HG02588 (cell line): ENCODE measurements around the gene SNAP47.

Source experiments
- ATAC-seq: cut with Tn5 transposase; IDR thresholded peaks from one replicate; pipeline ENCODE4 v1.9.1; 2021; ENCODE audit warnings: mild to moderate bottlenecking, moderate library complexity; ENCODE audit not compliant: unreplicated experiment

Gene SNAP47

GRCh38 chr1:227767401-227768124 lies 32.3 kb downstream of the SNAP47 start:
- no peak for ATAC-seq

- no peak for ATAC-seq
These were observed 32.8 kb downstream of the SNAP47 start for GRCh38 chr1:227768125-227768439.

DNA sequence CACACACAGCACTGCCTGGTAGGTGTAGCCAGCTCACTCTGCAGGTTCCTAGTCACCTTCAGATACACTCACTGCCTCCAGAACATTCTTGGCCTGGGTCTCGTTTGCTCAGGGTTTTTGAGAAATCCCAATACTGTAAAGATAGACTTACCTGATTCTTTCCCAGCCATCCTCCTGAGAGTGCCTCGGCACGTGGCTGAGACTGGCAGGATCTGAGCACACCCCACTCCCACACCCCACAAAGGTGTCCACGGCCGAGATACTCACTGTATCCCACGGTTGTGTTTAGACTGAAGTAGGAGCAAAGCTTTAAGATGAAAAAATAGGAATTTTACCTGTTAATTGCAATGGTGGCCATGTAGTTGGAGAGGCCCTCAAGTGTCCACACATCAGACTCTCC lies 33.4 kb downstream of the SNAP47 start:
- no peak for ATAC-seq

DNA sequence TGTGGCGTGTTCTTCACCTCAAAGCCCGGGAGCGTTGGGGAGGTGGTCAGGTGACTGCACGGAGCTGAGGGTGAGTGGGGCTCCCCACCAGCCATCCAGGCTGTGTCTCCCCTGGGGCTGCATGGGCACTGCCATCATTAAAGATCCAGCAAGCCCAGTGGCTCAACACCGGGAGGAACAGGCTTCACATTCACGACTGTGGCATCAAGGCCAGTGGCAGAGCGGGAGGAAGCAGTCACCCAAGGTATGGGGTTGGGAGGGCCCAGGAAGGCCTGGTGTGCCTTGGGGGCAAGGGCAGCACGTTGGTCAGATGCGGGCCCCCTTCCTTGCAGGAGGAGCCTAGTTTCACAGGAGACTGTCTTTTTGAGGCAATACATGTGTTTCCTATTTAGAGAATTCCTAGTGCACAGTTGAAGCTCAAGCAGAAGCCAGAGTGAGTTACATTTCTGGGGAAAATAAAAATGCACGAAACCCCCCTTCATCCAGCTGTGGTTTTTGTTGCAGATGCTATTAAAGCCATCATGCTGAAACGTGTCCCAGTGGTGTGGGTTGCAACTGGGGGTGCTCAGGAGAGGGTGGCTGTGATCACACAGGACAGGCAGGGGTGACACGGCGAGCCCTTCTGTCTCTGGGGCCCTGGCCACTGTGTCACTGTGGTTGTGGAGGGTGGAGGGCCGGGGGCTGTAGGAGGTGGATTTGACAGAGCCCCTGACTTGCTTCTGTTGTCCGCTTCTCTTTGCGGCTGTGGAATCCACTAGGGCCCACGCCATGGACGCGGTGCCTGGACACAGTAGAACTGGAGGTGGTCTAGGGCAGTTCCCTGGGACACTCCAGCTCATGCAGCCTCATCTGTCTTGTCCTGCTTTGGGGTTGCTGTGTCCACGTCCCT lies 34.1 kb downstream of the SNAP47 start:
- no peak for ATAC-seq

- ATAC-seq = no peak
These were observed 34.8 kb downstream of the SNAP47 start for GRCh38 chr1:227769936-227770494.

- ATAC-seq = no peak
These were observed 35.6 kb downstream of the SNAP47 start for GRCh38 chr1:227770812-227771211.

DNA sequence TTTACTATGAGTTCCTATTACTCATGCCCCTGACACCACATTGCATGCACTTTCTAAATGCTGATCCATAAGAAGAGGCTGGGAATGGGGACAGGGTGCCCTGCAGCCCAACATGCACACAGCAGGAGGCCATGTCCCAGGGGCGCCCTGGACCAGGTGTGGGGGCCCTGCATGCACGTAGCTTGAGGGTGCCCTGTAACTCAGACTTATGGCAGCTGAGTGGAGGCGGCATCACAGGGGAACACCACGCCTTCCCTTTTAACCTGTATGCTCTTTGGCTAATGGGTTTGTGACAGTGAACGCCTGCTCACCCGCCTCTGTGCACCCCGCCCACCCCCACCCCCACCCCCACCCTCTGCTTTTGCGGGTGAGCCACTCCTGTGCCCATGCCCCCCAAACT lies 36.1 kb downstream of the SNAP47 start:
- no peak for ATAC-seq

DNA sequence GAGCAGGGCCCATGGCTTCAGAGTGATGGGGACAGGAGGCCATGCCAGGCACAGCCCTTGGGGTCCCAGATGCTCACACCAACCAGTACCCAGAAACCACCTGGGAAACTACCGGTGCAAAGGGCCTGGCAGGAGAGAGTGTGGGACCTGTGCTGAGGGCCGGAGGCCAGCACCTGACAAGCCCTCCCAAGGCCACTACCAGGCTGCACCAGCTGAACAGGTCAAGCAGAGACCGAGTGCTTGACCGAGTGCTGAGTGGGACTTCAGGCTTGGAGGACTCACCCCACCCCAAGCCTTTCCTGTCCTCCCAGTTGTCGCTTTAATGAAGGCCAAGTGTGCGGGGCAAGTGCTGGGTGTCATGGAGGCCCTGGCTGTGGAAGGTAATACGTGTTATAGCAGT lies 36.5 kb downstream of the SNAP47 start:
- no peak for ATAC-seq

- ATAC-seq = no peak
These were observed 38.3 kb downstream of the SNAP47 start for GRCh38 chr1:227773558-227773957.

DNA sequence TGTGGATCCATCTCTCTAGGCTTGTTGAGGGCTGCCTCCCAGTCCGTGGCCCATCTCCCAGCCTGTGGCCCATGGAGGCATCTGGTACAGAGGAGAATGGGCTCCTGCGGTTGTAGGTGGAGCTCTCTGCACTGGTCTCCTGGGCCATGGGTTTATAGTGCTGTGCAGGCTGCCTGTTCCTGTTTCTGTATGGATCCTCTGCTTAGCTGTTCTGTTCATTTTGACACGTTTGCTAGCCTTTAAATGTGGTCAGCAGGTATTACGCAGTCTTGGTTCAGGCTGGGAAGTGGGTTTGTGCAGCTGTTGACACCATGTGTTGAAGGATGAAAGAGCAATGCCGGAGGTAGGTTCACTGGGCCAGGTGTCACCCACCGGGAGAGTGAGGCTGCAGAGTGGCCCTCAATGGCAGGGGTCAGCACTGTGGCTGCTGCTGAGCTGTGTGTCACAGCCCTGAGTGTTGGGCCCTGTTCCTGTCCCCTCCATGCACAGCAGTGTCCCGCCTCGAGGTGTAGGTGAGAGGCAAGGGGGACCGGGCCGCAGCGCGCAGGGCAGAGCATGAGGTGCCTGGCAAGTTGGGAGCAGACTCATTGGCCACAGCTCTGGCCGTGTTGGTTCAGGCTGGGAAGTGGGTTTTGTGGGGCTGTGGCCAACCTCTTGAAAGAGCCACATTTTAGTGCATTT lies 39.0 kb downstream of the SNAP47 start:
- no peak for ATAC-seq

- no peak for ATAC-seq
These were observed 39.8 kb downstream of the SNAP47 start for GRCh38 chr1:227774821-227775661.

GRCh38 chr1:227775841-227776240 lies 40.6 kb downstream of the SNAP47 start:
- no peak for ATAC-seq

GRCh38 chr1:227776331-227776771 lies 41.1 kb downstream of the SNAP47 start:
- ATAC-seq = no peak

DNA sequence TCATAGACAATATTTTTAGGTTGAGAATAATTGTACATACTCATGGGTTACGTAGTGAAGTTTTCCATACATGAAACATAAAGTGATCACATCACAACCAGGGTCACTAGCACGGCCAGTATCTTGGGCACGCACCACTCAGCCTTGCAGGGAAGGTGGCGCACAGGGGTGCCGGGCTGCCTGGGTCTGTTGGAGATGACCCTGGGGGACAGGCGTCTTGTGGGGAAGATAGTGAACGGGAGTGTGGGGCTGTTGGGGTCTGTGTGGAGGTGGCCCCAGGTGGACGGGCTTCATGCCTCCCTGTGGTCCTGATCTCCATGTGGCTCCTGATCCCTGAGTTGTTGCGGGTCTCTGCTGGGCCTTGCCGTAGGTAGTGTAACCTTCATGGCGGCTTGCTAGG lies 41.9 kb downstream of the SNAP47 start:
- no peak for ATAC-seq

DNA sequence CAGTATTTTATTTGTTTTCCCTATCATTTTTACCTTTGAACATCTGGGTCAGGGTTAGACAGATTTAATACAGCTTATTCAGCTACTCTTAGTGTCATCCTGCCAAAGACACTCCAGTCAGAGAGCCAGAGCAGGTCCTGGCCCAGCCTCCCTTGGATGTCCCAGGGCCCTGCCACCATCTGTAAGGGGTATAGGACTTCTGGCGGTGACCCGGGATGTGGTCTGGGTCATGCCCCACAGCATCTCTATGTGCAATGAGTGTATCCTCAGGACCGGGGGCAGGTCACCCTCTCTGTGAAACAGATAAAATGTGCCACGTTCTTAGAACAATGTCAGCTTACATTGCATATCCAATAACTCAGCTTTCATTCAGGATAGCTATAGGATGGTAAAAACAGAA lies 42.4 kb downstream of the SNAP47 start:
- no peak for ATAC-seq

GRCh38 chr1:227778401-227778947 lies 43.2 kb downstream of the SNAP47 start:
- ATAC-seq = no peak

DNA sequence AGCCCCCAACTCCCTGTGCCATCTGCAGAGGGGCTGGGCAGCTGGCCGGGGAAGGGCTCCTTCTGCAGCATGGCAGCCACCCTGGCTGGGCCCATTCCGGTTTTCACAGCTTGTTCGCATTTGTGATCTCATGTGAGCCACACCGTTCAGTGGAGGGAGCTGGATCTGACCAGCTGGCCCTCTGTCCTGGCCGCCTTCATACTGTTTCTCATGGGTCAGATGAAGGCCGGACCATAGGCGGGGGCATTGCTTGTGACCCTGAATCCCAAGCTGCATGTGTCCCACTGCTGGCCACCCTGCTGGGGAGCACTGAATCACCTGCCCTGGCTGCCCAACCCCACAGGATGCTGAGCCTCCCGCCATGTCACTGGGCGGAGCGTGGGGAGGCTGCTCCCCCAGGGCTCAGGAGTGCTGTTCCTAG lies 43.8 kb downstream of the SNAP47 start:
- ATAC-seq = no peak

GRCh38 chr1:227779685-227780084 lies 44.5 kb downstream of the SNAP47 start:
- ATAC-seq = no peak

- no peak for ATAC-seq
These were observed 45.1 kb downstream of the SNAP47 start for GRCh38 chr1:227780101-227781044.
